Erythroblast (primary cell): ENCODE results near the gene B9D1.

Experiments
- GATA1 ChIP-seq: IDR thresholded peaks from 2 replicates; pipeline ENCODE4 v1.6.1; 2011; ENCODE audit warnings: low read depth, mild to moderate bottlenecking, control low read depth, low read length, moderate library complexity
- POLR2A ChIP-seq: IDR thresholded peaks from 2 replicates; pipeline ENCODE4 v1.6.1; 2011; ENCODE audit warnings: mild to moderate bottlenecking, low read length

DNA sequence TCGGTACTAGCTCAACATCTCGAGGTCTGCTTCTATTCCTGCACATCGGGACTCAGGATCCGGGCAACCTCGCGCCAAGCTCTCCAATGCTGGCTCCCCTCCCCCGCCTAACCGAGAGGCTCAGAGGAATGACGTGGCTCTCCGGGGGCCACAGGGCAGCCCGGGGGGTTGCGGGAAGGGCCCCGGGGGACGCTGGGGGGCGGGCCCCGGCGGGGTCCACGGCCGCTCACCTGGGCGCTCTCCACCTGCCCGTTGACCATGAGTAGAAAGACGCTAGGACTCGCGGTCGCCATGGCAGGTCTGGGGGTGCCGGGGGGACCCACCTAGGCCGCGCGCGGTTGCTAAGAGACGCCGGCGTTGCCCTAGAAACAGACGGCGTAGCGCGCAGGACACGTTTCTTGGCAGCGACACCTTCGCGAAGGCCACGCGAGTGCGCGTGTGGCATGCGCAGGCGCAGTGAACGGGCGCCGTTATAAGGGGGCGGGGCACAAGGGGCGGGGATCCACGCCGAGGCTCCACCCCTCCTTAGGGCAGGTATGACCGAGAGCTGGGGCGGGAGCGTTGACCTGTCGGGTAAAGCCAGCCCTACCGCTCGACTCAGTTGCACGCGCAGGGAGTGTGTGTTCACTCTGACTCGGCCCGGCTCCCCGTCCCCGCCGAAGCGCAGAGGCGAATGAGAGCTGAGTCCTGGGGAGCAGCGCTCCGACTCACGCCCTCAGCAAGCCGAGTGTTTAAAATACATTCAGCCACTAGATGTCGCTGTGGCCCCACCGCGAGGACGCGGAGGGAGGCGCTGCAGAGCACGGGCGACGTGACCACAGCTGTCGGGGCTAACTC, at the start of gene B9D1:
- TF ChIP-seq POLR2A = no peak
- no peak for TF ChIP-seq GATA1
